22Rv1 (cell line): Measurements from ENCODE around the gene PRDM1.
A peak's percentile ranks its signal among the peaks of the same experiment; 100 is the strongest.

Source experiments
- H3K27ac ChIP-seq: fragments of 450-650 bp; 2 replicates; pipeline ENCODE4 v1.5.1; 2017
- CTCF ChIP-seq: fragments of 450-650 bp; IDR thresholded peaks from 2 replicates; pipeline ENCODE4 v1.5.1; 2017; ENCODE audit warnings: mild to moderate bottlenecking
- ZFX ChIP-seq: fragments of 450-650 bp; IDR thresholded peaks from 2 replicates; pipeline ENCODE4 v1.6.1; 2017; ENCODE audit warnings: antibody characterized with exemption, borderline replicate concordance

PRDM1 gene

GRCh38 chr6:106046854-106047200 lies 39.3 kb upstream of the PRDM1 start:
- no peak for TF ChIP-seq CTCF
- TF ChIP-seq ZFX, result no peak
- H3K27ac ChIP-seq, result no peak overlapping the region

DNA sequence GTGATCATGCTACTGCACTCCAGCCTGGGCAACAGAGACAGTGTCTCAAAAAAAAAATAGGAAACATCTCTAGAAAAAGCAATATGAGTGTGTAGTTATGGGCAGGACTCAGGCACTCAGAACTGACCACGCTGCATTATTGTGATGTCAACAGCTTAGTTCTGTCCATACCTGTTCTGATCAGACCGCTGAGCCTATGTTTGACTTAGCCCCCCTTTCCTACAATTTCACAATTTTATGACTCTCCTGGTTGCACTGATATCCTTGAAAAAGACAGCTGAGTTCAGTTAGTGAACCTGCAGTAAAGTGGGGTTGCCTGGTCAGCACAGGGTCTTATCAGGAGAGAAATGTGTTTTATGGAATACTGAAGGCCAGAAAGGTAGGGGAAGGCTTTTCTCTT lies 37.8 kb upstream of the PRDM1 start:
- H3K27ac ChIP-seq, result no peak overlapping the region
- TF ChIP-seq CTCF, result no peak
- TF ChIP-seq ZFX, result no peak

GRCh38 chr6:106050538-106050937 lies 35.6 kb upstream of the PRDM1 start:
- no peak overlapping the region for H3K27ac ChIP-seq
- TF ChIP-seq ZFX (no peak), CTCF (no peak)

DNA sequence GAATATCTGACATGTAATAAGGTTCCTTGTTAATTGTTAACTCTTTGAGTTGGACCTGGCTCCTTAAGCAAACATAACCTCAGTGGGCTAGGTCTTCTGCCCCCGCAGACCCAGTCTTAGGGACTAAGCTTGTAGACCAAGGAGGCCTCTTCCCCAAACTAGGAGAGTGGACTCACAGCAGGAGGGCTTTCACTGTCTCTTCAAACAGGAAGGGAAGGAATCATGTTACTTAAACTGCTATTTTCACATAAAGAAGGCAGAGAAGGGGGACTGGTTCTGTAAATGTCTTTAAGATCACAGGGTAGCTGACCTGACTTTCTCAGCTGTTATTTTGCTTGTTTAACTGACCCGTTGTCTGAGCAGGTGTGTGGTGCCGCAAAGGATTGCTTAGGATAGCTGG lies 34.9 kb upstream of the PRDM1 start:
- no peak for TF ChIP-seq CTCF
- TF ChIP-seq ZFX, result no peak

GRCh38 chr6:106053484-106054205 lies 32.5 kb upstream of the PRDM1 start:
- TF ChIP-seq CTCF, result no peak
- TF ChIP-seq ZFX, result no peak
- H3K27ac ChIP-seq, result no peak overlapping the region

More for the DNA sequence above, 34.9 kb upstream of the PRDM1 start:
- no peak overlapping the region for H3K27ac ChIP-seq

DNA sequence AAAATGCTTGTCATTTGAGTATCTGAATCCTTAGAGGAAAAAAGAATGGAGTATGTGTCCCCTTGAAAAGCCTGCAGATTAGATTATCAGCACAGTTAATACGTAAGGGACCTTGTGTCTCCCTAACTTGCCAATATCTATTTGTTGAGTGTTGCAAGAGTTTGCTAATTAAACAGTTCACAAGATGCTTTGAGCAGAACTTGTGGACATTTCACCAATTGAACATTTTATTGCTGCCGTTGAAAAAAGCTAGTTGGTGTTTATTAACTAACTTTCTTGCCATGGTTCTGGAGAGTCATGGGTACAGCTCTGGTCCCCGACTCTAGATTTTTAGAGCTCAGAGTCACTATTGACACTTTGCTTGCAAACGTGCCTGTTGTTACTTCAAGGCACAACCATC lies 30.6 kb upstream of the PRDM1 start:
- TF ChIP-seq CTCF (no peak), ZFX (no peak)
- H3K27ac ChIP-seq, result peak overlapping the region; percentile 79

GRCh38 chr6:106056060-106056745 lies 29.9 kb upstream of the PRDM1 start:
- peak overlapping the region; percentile 79 for H3K27ac ChIP-seq
- TF ChIP-seq ZFX, result no peak
- 0 out of 2 replicates have a peak, but pooled peaks have one; percentile 13 for TF ChIP-seq CTCF
